NCI-H146 treated with DMSO at 0.1 percent for 48 hours (cell line): ENCODE results near the gene BRD4.
A peak's percentile ranks its signal among the peaks of the same experiment; 100 is the strongest.
"Not testable (repeated sequence)": the region's sequence is repeated elsewhere in the genome, so short reads cannot be mapped to it uniquely, and the experiment has no call there.

Experiments
- DNase-seq: peaks from one replicate; lab custom pipeline; 2025; ENCODE audit not compliant: unreplicated experiment; lab: John Stamatoyannopoulos, UW

BRD4 gene

DNA sequence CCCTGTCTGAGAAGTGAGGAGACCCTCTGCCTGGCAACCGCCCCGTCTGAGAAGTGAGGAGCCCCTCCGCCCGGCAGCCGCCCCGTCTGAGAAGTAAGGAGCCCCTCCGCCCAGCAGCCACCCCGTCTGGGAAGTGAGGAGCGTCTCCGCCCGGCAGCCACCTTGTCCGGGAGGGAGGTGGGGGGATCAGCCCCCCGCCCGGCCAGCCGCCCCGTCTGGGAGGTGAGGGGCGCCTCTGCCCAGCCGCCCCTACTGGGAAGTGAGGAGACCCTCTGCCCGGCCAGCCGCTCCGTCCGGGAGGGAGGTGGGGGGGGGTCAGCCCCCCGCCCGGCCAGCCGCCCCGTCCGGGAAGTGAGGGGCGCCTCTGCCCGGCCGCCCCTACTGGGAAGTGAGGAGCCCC lies 30.7 kb upstream of the BRD4 start:
- not testable (repeated sequence) for DNase-seq

DNA sequence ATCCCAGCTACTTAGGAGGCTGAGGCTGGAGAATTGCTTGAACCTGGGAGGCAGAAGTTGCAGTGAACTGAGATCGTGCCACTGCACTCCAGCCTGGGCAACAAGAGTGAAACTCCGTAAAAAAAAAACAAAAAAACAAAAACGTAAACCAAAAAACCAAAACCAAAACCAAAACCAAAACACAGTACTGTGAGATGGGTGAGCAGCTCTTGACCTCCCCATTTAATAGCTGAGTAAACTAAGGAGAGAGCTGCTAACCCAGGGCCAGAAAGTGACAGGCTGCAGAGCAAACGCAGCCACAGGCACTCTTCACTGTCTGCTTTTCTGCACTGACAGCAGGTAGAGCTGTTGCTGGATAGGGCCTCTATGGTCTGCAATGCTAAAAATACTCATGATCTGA lies 27.7 kb upstream of the BRD4 start:
- DNase-seq: not testable (repeated sequence)

GRCh38 chr19:15358918-15359317 lies 26.6 kb upstream of the BRD4 start:
- no peak for DNase-seq

GRCh38 chr19:15357906-15358305 lies 25.6 kb upstream of the BRD4 start:
- no peak for DNase-seq

- no peak for DNase-seq
These were observed 22.4 kb upstream of the BRD4 start for GRCh38 chr19:15354566-15355296.

DNA sequence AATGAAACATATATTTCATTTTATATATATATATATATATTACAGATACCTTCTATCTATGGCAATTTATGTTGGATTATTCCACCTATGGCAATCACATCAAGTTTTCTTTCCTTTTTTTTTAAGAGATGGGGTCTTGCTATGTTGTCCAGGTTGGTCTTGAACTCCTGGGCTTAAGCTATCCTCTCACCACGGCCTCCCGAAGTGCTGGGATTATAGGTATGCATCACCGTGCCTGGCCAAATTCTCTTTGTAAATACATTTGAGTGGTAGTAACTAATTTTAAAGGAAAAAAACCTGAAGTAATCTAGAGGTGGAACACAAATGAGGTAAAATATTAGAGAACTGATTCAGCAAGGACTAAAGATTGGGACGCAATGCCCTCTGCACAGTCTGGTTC lies 21.6 kb upstream of the BRD4 start:
- no peak for DNase-seq

DNA sequence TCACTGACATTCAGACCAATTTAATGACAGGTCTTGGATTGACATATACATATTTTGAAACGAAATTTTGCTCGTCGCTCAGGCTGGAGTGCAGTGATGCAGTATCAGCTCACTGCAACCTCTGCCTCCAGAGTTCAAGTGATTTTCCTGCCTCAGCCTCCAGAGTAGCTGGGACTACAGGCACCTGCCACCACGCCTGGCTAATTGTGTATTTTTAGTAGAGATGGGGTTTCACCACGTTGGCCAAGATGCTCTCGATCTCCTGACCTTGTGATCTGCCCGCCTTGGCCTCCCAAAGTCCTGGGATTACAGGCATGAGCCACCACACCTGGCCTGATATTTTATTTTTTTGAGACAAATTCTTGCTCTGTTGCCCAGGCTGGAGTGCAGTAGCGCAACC lies 20.2 kb upstream of the BRD4 start:
- DNase-seq: not testable (repeated sequence)

DNA sequence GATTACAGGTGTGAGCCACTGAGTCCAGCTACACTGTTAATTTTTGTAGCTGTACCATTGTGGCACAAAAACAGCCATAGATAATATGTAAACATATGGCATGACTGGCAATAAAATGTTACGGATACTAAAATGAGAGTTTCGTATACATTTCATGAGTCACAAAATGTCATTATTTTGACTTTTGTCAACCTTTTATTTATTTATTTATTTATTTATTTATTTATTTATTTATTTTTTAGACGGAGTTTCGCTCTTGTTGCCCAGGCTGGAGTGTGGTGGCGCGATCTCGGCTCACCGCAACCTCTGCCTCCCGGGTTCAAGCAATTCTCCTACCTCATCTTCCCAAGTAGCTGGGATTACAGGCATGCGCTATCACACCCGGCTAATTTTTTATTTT lies 9.0 kb upstream of the BRD4 start:
- DNase-seq: not testable (repeated sequence)

DNA sequence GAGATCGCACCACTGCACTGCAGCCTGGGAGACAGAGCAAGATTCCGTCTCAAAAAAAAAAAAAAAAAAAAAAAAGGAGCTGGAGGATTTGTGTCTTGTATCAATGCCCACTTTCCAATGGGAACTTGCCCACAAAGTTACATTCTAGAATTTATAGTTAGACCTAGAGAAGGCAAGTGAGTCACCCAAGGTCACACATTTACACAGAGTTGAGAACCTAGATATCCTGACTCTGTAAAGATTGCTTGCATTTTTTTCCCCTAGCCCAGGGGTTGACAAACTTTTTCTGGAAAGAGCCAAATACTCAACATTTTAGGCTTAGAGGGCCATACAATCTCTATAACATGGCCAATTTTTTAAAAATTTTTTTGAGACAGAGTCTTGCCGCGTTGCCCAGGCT lies 7.7 kb upstream of the BRD4 start:
- no peak for DNase-seq

DNA sequence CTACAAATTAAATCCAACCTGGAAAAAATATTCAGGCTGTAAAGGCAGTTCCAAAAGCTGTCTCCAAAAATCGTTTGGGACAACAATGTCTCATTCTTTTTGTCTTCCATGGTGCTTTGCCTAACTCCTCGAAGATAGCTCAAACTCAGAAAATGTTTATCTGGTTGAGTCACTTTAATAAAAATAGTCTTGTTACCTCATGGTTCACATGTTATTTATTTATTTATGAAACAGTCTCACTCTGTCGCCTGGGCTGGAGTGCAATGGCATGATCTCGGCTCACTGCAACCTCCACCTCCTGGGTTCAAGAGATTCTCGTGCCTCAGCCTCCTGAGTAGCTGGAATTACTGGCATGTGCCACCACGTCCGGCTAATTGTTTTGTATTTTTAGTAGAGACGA lies 4.9 kb upstream of the BRD4 start:
- DNase-seq: no peak

GRCh38 chr19:15335992-15336391 lies 3.7 kb upstream of the BRD4 start:
- DNase-seq: not testable (repeated sequence)

DNA sequence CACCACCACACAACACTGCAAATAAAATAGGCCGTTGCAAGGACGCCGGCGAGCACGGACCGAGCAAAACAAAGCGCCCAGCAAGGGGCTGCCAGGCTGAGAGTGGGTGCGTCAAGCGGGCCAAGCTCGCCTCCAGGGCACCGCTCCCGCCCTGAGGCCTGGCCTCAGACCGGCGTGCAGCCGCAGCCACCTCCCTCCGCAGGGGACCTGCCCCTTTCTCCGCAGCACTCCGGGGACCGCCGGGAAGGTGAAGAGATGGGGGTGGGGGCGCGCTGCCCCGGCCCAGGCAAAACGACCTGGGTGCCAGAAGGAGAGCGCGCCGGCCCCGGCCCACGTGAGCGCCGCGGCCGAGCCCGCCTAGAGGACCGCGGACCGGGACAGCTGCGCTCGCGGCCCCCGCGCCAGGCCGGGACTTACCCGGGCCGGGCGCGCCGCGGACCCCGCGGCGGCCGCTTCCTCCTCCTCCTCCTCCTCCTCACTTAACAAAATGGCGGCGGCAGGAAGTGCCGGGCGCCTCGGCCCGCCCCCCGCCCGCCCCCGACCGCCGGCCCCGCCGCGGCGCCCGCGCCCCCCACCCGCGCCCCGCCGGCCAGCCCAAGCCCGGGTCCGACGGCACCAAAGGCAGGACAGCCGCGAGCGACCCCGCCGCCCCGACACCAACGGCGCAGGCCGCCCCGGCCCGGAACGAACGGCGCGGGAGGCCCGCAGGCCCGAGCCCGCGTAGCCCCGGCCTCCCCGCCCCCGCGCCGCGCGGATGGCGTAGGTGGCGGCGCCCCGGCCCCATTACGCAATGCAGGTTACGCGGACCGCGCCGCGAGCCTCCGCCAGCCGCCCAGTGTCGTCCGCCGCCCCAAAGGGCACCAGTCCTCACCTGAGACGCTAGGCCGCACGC lies 674 bp downstream of the BRD4 start:
- peak; percentile 21 for DNase-seq

DNA sequence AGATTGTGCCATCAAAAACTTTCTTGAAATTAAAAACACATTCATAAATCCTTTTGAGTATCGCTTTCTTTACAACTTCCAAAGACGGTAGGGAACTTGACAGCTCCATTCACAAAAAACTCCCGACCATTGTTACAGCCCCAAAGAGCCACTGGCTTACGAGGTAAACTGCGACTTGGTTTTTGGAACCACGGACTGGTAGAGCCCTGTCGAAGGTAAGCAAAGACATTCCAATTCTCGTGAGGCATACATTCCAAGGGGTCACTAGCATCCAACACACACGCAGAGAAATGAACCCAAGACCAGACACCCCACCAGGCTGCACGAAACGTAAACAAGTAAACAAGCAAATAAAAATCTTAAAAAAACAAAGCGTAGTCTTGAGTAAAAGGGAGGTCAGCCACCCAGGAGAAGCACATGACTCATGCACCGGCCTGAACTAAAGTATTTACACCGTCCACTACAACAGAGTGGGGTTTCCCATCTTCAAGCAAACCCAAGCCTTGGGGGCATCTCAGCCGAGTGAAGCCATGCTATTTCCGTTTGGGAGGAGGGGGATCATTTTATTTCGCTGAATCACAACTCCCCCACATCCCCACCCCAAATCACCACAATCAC lies 1.4 kb downstream of the BRD4 start:
- no peak for DNase-seq

DNA sequence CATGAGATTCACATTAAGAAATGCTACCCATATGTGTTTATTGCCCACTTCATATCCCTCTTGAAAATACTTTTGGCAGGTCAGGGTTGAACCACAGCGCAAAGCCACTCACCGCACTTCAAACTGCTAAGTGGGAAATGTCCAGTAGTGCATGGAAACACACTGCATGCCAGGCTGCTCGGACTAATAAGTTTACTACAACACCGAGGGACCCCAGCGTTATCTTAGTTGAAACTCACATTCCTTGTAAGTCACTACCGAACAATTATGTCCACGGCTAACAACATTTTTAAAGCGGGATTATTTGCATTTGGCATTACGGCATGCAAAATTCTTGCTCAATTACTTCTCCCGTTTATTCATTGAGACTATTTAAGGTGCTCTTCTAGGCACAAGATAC lies 4.0 kb downstream of the BRD4 start:
- no peak for DNase-seq

- no peak for DNase-seq
These were observed 7.4 kb downstream of the BRD4 start for GRCh38 chr19:15324791-15325519.

DNA sequence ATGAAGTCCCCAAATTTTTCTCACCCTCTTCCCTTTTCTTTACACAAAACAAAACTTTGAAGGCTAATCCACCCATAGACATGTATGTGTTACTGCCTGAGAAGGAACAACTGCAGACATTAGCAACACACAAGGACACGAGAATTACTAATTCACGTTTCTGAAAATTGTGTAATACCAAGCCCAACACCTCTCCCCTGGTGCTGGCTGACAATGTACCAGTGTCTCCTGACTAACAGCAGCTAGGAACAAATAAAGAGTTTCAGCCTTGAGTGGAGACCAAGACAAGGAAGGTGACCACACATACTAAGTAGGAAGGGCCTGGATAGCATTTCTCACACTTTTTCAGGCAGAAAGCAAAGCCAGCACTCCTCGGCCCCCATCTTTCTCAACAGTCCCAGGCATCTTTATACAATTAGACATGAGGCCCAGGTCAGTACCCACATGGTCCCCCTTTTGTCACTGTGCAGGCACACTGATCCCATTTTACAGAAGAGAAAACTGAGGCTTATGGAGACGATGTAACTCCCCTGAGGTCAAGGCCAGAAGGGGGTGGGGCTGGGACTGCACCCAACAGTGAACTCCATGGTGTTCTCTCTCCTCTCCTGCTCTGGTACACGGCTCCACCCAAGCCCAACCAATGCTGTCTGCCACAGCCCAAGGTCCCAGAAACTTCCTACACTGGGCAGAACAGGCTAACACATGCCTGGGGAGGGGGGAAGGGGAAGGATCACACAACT lies 8.7 kb downstream of the BRD4 start:
- DNase-seq: no peak

- DNase-seq: no peak
These were observed 10.6 kb downstream of the BRD4 start for GRCh38 chr19:15321739-15322138.

DNA sequence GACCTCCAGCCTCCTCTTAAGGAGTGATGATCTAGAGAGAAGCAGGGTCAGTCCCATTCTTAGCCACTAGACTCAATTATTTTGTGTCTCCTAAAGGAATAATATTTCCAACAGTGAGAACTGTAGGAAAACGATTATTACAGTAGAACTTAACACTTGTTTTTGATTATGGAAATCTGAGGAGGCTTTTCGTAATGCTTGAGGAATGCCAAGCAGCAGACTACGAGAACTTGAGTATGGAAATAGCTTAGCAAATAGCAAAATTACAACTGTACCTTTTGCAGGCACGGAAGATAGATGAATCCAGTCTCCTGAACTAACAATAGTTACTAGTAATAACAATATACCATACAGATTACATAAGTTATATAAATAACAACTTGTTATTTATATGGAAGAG lies 12.2 kb downstream of the BRD4 start:
- DNase-seq: no peak

GRCh38 chr19:15318241-15318691 lies 14.1 kb downstream of the BRD4 start:
- DNase-seq: no peak

DNA sequence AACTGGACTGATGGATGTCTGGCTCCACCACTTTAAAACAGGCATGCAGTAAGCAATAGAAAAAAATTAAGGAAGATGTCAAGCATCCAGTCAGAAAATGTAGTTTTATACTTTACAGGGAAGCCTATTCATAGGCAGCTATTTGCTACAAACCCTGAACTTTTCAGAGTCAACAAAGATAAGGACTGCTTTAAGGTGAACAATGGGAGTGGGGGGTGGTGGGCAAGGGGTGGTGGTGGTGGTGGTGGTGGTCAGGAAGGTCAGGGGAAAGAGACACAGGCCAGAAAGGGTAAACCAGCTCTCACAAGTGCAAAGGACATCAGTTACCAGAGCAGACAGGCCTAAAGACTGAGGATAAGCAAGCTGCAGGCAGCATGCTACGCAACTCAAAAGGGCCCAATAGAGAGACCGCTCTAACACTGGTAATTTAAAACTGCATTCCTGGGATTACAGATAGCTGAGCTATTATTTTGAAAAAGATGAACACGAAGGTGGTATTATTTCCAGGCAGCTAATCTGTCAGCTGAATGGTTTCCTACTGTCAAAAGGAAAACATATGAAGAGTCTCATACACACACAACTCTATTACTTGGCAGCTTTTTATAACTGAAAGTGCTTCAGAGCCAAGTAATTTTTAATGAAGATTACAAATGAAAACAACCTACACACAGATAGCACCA lies 14.8 kb downstream of the BRD4 start:
- DNase-seq: no peak
